AG04449 (cell line): ENCODE results near the gene EMILIN2.

ENCODE experiments used
- CTCF ChIA-PET: fragments of 350-600 bp; formaldehyde crosslinking; extraction: SDS; loops from one replicate; lab custom pipeline; 2021; ENCODE audit warnings: antibody characterized with exemption; lab: Yijun Ruan, JAX
- POLR2A ChIA-PET: fragments of 400-600, 350-600 bp; formaldehyde crosslinking; extraction: SDS; loops from one replicate; lab custom pipeline; 2020; ENCODE audit warnings: antibody characterized with exemption, inconsistent platforms; lab: Yijun Ruan, JAX
- DNase-seq: peaks from one replicate; pipeline ENCODE4 v3.0.0-alpha.2; 2010; ENCODE audit warnings: low read depth, low spot score
- H3K4me3 ChIP-seq: 2 replicates; pipeline ENCODE4 v1.5.1; 2011; ENCODE audit warnings: low read depth, mild to moderate bottlenecking, control low read depth, low read length
- TF ChIP-seq, protein P1 (sequence below): IDR thresholded peaks from one replicate; pipeline ENCODE4 v1.5.1; 2011; ENCODE audit warnings: mild to moderate bottlenecking, moderate library complexity, low read length, control low read depth, inconsistent platforms; ENCODE audit not compliant: insufficient read depth; ENCODE audit errors: missing control alignments

Gene EMILIN2

DNA sequence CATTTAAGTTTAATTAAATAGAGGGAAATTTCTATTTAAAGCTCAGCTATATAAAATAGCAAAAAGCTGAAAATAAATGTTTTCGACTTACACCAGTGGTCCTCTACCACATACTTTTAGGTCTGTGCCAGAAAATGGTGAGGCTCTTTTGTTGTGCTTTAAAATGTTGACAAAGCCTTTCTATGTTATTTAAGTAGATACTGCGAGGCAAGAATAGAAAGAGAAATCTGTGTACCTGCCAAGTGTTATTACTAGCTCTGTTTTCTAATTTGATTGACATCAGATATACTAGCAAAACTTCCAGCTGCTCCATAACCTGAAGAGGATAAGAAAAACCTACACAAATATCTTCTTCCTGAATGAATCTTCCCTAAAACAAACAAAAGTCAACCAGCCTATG lies 112.5 kb downstream of the EMILIN2 start:
- DNase-seq: no peak
- H3K4me3 ChIP-seq: no peak overlapping the region
- TF ChIP-seq, protein P1, sequence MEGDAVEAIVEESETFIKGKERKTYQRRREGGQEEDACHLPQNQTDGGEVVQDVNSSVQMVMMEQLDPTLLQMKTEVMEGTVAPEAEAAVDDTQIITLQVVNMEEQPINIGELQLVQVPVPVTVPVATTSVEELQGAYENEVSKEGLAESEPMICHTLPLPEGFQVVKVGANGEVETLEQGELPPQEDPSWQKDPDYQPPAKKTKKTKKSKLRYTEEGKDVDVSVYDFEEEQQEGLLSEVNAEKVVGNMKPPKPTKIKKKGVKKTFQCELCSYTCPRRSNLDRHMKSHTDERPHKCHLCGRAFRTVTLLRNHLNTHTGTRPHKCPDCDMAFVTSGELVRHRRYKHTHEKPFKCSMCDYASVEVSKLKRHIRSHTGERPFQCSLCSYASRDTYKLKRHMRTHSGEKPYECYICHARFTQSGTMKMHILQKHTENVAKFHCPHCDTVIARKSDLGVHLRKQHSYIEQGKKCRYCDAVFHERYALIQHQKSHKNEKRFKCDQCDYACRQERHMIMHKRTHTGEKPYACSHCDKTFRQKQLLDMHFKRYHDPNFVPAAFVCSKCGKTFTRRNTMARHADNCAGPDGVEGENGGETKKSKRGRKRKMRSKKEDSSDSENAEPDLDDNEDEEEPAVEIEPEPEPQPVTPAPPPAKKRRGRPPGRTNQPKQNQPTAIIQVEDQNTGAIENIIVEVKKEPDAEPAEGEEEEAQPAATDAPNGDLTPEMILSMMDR: no peak
- POLR2A ChIA-PET: no interaction called here
- CTCF ChIA-PET: interaction anchor here (0.8 to 1.2 kb wide), 3 partner anchors 10 to 287 kb away, joined by 3 to 5 read pairs (median 3); no protein-coding TSS in a partner anchor

DNA sequence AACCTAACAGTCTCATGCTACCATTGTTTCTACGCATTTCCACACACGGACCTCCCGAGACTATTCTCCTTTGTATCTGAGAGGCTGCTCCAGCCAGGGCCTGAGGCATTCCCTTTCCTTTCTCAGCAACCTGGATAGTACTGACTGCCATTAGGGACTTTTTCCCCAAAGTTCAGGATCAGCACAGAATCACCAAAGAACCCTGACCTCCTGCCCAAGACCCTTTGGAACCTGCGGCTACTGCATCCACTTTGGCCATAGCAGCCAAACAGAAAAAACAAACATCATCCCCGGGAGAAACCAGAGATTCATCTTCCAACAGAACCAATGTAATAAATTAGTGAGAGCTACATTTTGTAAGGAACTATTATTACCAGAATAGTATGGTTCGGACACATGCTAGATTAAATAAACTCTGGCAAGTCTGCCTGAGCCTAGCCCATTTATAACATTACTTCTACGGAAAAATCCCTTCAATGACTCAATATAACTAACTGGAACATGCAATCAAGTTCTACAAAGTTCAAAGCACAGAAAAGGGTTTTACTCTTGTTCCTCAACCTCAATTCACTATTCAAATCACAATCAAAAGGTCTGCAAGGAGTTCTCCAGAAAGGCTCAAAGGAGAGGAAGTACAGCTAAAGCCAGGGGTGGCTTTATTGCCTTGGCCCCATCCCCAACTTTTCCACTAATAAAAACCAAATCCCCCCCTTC lies 114.3 kb downstream of the EMILIN2 start:
- TF ChIP-seq, protein P1: no peak
- no peak for DNase-seq
- ChIA-PET POLR2A (interaction anchor here (0.9 kb wide), 1 partner anchor 18 kb away, joined by 3 read pairs; no protein-coding TSS in a partner anchor), CTCF (interaction anchor here (0.9 to 4.8 kb wide), 8 partner anchors 9 to 285 kb away, joined by 3 to 33 read pairs (median 4); no protein-coding TSS in a partner anchor)
- no peak overlapping the region for H3K4me3 ChIP-seq

DNA sequence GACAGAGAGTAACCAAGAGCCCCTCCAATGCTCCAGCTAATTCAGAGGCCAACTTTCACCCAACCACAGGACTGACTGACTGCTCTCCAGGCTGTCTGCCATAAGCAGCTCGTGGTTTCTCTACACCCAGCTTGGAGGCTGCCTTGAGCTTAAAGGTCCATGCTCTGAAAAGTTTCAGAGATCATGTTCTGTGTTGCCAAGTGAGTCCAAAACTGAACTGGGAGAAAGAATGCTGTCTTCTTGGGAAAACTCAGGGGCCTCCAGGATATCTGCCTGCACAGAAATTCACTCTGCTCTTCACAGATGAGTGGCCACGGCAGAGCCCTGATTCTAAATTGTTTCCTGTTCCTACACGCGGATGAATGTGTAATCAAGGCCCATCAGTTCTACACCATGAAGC lies 115.0 kb downstream of the EMILIN2 start:
- ChIA-PET CTCF (interaction anchor here (0.9 to 4.8 kb wide), 11 partner anchors 9 to 284 kb away, joined by 3 to 33 read pairs (median 3); no protein-coding TSS in a partner anchor), POLR2A (interaction anchor here (0.9 kb wide), 1 partner anchor 17 kb away, joined by 3 read pairs; no protein-coding TSS in a partner anchor)
- H3K4me3 ChIP-seq: no peak overlapping the region
- TF ChIP-seq, protein P1: no peak
- no peak for DNase-seq

DNA sequence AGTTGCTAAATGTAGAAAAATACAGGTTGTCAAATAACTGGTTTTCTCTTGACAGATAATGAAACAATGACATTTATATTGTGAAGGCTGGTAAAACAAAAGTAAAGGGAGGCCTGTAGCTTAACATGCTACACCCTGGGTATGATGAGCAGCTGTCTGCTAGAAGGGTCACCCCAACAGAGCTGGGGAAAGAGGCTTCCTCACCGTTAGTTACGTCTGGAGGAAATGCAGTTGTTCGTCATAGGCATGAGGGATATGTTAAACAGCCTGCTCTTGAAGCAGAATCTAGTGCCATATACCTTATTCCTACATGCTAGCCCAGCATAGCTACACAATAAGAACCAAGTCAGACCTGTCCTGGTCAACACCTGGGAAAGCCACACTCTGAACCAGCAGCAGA lies 116.2 kb downstream of the EMILIN2 start:
- DNase-seq: no peak
- H3K4me3 ChIP-seq: no peak overlapping the region
- ChIA-PET CTCF (interaction anchor here (1.3 to 4.8 kb wide), 3 partner anchors 12 to 166 kb away, joined by 3 to 33 read pairs (median 11); no protein-coding TSS in a partner anchor), POLR2A (no interaction called here)
- TF ChIP-seq, protein P1: no peak

DNA sequence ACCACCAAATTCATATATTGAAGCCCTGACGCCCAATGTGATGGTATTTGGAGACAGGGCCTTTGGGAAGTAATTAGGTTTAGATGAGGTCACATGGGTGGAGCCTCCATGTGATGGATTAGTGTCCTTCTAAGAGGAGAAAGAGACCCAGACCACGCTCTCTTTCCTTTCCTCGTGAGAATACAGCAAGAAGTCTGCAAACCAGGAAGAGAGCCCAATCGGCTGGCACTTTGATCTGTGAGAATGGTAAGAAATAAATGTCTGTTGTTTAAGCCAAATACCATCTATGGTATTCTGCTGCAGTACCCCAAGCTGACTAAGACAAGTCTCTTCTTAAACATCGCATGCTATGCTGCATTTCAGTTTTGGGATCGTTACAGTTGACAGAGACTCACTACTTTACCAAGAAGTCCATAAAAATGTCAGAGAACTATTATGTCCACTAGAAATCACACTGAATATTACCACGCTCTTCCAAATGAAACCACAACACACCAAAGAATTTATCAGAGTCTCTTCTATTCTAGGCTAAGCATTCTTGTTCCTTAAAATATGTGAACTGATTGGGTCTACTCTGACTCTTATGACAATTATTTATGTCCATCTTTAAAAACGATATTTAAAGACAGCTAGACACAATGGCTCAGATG lies 117.7 kb downstream of the EMILIN2 start:
- no peak overlapping the region for H3K4me3 ChIP-seq
- no peak for DNase-seq
- ChIA-PET CTCF (interaction anchor here (4.8 kb wide), 1 partner anchor 16 kb away, joined by 33 read pairs; no protein-coding TSS in a partner anchor), POLR2A (no interaction called here)
- TF ChIP-seq, protein P1: no peak
